Measurements from ENCODE around the gene TJP1. TPM values are rescaled to one million over a fixed set of nuclear protein-coding genes. Genes with fewer than 3 reads are reported as not detected.

TJP1 gene
- total and polyA plus RNA-seq, 2 of the 8 experiments (the other 6 are each of a cell fraction or from before 2014, with no cell fraction given) = 46.3 to 138 TPM

DNA sequence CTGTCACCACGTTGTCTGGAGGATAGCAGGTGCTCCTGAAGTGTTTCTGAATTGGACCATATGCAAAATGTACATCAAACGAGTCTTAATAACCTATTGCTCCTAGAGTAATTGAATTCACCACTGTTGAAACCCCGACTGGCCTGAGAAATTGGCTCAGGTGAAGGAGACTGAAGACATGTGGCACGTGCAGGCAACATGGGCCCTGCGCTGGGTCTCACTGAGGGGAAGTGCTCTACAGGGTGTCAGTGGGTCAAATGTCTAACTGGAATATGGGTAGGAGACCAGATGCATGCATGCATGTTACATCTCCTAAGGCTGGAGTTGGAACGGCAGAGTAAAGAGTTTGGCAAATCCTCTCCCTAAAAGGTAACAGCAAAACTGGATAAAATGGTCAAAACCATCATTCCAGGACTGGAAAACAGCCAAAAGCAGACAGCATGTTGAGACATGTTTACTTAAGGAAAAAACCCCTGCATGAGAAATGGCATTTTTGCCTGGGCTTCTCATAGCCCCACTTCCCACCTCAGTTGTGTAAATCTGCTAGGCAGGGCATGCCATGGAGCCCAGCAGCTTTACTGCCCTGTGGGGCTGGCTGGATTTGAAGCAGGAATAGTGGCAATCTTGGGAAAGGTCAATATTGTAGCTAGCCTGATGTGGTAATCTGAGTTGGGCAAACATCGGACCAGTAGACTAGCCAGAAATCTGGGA lies 131.3 kb downstream of the TJP1 start (continued):
- TF ChIP-seq GABPA (IDR thresholded peaks at IDR 0.05; ENCODE audit: borderline replicate concordance, insufficient read depth, low read length) (no peak), PHF8 (conservative IDR thresholded peaks at IDR 0.05; ENCODE audit: low read depth, low read length) (no peak), CBX8 (IDR thresholded peaks at IDR 0.05; ENCODE audit: borderline replicate concordance, low read depth, low read length) (no peak), TCF12 (IDR thresholded peaks at IDR 0.05; ENCODE audit: low read depth, low read length) (no peak)
